Panc1 (cell line): Measurements from ENCODE around the gene MALSU1. TPM values are rescaled to one million over a fixed set of nuclear protein-coding genes. Genes with fewer than 3 reads are reported as not detected.

Experiments used
- ATAC-seq: fragments of 200-7000 bp; cut with Tn5 transposase; 2 replicates; pipeline ENCODE4 v1.9.1; 2020; ENCODE audit warnings: mild to moderate bottlenecking, moderate library complexity
- BruUV-seq: library from RNA; stranded (reverse); fragments of 400-500 nt; replicated peaks from 2 replicates; lab custom pipeline; 2021; lab: Mats Ljungman, UMichigan
- CTCF ChIA-PET: fragments of 300-600 bp; sonication (Branson Sonifier 250); formaldehyde crosslinking; loops from one replicate; lab custom pipeline; 2022; ENCODE audit warnings: antibody characterized with exemption; lab: Charles Lee
- POLR2A ChIA-PET: fragments of 300-600 bp; sonication (Branson Sonifier 250); formaldehyde crosslinking; loops from one replicate; lab custom pipeline; 2022; ENCODE audit warnings: antibody characterized with exemption; lab: Charles Lee
- DNase-seq: peaks from one replicate; pipeline ENCODE4 v3.0.0-alpha.2; 2010; ENCODE audit warnings: low read depth, low spot score
- H3K27ac ChIP-seq: 2 replicates; pipeline ENCODE4 v1.5.1; 2011; ENCODE audit warnings: mild to moderate bottlenecking, low read length, inconsistent platforms
- H3K27me3 ChIP-seq: fragments of 200-500 bp; sonication (Bioruptor generic); 2 replicates; pipeline ENCODE4 v1.6.0; 2014; ENCODE audit warnings: low read length, inconsistent platforms; ENCODE audit not compliant: control insufficient read depth, insufficient read depth
- H3K36me3 ChIP-seq: fragments of 200-500 bp; sonication (Bioruptor generic); 2 replicates; pipeline ENCODE4 v1.5.1; 2014; ENCODE audit warnings: inconsistent platforms, mild to moderate bottlenecking, low read length, moderate library complexity; ENCODE audit not compliant: control insufficient read depth, insufficient read depth
- H3K4me1 ChIP-seq: 2 replicates; pipeline ENCODE4 v1.5.1; 2011; ENCODE audit warnings: inconsistent platforms, mild to moderate bottlenecking, low read length, moderate library complexity; ENCODE audit not compliant: control insufficient read depth, insufficient read depth
- H3K4me3 ChIP-seq, 2 experiments: 2 replicates each; pipeline ENCODE4 v1.5.1; 2011 to 2012; ENCODE audit warnings: low read depth in 2 of 2, low read length in 2 of 2, mild to moderate bottlenecking in 2 of 2, inconsistent platforms in 1 of 2, moderate library complexity in 1 of 2
- H3K9me3 ChIP-seq: fragments of 200-500 bp; sonication (Bioruptor generic); 2 replicates; pipeline ENCODE4 v1.5.1; 2014; ENCODE audit warnings: low read depth, mild to moderate bottlenecking, inconsistent platforms, low read length, moderate library complexity; ENCODE audit not compliant: control insufficient read depth, insufficient read depth
- SIN3A ChIP-seq: IDR thresholded peaks from 2 replicates; pipeline ENCODE4 v1.6.1; 2012; ENCODE audit warnings: low read depth, mild to moderate bottlenecking, low read length, moderate library complexity, borderline replicate concordance; ENCODE audit not compliant: insufficient read depth
- TCF7L2 ChIP-seq: IDR thresholded peaks from 2 replicates; pipeline ENCODE4 v1.6.1; 2011; ENCODE audit warnings: mild to moderate bottlenecking, low read depth, low read length, inconsistent platforms
- in situ Hi-C: cut with HindIII; loops from 2 replicates; pipeline ENCODE4 v1.10.0; 2016; ENCODE audit warnings: low sequenced_read_pairs, low pct_unique_long_range_greater_than_20kb
- intact Hi-C: fragments of 100-400 bp; cut with micrococcal nuclease; formaldehyde crosslinking; loops from one replicate; pipeline ENCODE4 v1.10.0; 2022; ENCODE audit not compliant: unreplicated experiment
- total RNA-seq: library from RNA; stranded (reverse); gene quantifications from one replicate; pipeline ENCODE4 v1.2.1, GENCODE V29; 2021; ENCODE audit not compliant: unreplicated experiment
- TF ChIP-seq, protein P1 (sequence below): fragments of 450-650 bp; IDR thresholded peaks from 2 replicates; pipeline ENCODE4 v1.5.1; 2017; ENCODE audit warnings: mild to moderate bottlenecking
- TF ChIP-seq, protein P2 (sequence below), 2 experiments: IDR thresholded peaks; 2 replicates each; pipeline ENCODE4 v1.6.1; 2011 to 2012; ENCODE audit warnings: low read depth in 2 of 2, control low read depth in 1 of 2, low read length in 1 of 2, mild to moderate bottlenecking in 1 of 2, moderate library complexity in 1 of 2; ENCODE audit not compliant: insufficient read depth in 1 of 2

MALSU1 gene
- total RNA-seq, 1 experiment from 2014 or later, result 111 TPM

DNA sequence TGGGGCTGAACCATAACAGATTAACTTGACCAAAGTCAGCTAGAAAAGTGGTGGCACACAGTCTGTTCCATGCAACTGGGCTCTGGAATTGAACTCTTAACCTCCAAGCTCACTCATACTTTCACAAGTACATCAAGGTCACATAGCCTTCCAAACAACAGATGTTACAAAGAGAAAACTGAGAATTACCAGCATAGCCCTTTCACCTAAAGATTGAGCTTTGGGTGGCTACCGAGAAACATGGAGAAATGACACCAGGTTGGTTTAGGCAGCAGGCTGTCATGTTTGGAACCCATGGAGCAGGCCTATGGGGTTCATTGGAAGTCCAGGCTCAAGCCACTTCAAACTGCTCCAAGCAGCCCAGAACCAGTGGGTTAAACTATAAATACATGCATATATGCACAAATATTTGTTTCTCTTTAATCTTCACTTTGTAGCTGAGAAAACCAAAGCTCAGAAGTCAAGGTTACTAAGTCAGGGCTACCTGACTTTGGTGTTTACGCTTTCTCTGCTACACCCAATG, 59.1 kb downstream of the MALSU1 start:
- Histone ChIP-seq H3K27me3 (no peaks in the 10 kb centered on the region), H3K27ac (peak overlapping the region; percentile 85), H3K4me3 (no peak overlapping the region), H3K9me3 (no peaks in the 10 kb centered on the region), H3K36me3 (0 out of 2 replicates have a peak, but pooled peaks cover 4% of the 10 kb centered on the region), H3K4me1 (peaks cover 59% of the 10 kb centered on the region)
- BruUV-seq, result no TSS peak
- TF ChIP-seq SIN3A (no peak), TCF7L2 (no peak)
- TF ChIP-seq, protein P1, sequence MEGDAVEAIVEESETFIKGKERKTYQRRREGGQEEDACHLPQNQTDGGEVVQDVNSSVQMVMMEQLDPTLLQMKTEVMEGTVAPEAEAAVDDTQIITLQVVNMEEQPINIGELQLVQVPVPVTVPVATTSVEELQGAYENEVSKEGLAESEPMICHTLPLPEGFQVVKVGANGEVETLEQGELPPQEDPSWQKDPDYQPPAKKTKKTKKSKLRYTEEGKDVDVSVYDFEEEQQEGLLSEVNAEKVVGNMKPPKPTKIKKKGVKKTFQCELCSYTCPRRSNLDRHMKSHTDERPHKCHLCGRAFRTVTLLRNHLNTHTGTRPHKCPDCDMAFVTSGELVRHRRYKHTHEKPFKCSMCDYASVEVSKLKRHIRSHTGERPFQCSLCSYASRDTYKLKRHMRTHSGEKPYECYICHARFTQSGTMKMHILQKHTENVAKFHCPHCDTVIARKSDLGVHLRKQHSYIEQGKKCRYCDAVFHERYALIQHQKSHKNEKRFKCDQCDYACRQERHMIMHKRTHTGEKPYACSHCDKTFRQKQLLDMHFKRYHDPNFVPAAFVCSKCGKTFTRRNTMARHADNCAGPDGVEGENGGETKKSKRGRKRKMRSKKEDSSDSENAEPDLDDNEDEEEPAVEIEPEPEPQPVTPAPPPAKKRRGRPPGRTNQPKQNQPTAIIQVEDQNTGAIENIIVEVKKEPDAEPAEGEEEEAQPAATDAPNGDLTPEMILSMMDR, result no peak
- TF ChIP-seq, protein P2, sequence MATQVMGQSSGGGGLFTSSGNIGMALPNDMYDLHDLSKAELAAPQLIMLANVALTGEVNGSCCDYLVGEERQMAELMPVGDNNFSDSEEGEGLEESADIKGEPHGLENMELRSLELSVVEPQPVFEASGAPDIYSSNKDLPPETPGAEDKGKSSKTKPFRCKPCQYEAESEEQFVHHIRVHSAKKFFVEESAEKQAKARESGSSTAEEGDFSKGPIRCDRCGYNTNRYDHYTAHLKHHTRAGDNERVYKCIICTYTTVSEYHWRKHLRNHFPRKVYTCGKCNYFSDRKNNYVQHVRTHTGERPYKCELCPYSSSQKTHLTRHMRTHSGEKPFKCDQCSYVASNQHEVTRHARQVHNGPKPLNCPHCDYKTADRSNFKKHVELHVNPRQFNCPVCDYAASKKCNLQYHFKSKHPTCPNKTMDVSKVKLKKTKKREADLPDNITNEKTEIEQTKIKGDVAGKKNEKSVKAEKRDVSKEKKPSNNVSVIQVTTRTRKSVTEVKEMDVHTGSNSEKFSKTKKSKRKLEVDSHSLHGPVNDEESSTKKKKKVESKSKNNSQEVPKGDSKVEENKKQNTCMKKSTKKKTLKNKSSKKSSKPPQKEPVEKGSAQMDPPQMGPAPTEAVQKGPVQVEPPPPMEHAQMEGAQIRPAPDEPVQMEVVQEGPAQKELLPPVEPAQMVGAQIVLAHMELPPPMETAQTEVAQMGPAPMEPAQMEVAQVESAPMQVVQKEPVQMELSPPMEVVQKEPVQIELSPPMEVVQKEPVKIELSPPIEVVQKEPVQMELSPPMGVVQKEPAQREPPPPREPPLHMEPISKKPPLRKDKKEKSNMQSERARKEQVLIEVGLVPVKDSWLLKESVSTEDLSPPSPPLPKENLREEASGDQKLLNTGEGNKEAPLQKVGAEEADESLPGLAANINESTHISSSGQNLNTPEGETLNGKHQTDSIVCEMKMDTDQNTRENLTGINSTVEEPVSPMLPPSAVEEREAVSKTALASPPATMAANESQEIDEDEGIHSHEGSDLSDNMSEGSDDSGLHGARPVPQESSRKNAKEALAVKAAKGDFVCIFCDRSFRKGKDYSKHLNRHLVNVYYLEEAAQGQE (IDR thresholded peaks at IDR 0.05; ENCODE audit: insufficient read depth in 1 of 2, low read depth in 2 of 2, low read length in 1 of 2), result no peak
- CTCF ChIA-PET, result interaction anchor here (0.6 to 1.2 kb wide), 10 partner anchors 8 to 189 kb away, joined by 3 to 8 read pairs (median 4); no protein-coding TSS in a partner anchor
- DNase-seq, result no peak
- in situ Hi-C loops (no loop called here), intact Hi-C loops (loop anchor here (5.0 kb wide), 3 partner anchors 49 to 114 kb away; partner anchors contain the start of gene IGF2BP3)
- peak; percentile 4; the same call in 1 of the 2 replicates for ATAC-seq
- POLR2A ChIA-PET, result interaction anchor here (0.6 to 1.0 kb wide), 4 partner anchors 9 to 115 kb away, joined by 3 to 16 read pairs (median 8); no protein-coding TSS in a partner anchor

Other genes with a start within 250 kb of the MALSU1 start
- 33.8 TPM for gene KLHL7, start 193.6 kb upstream of the MALSU1 start, total RNA-seq
- 30.3 TPM for gene NUP42, start 117.3 kb upstream of the MALSU1 start, total RNA-seq
- 2.1 TPM for gene GPNMB, start 52.6 kb upstream of the MALSU1 start, total RNA-seq
- gene IGF2BP3, start 171.2 kb downstream of the MALSU1 start, total RNA-seq, result 80.2 TPM
- 106 TPM for gene TRA2A, start 232.6 kb downstream of the MALSU1 start, total RNA-seq